OCI-LY3 (cell line): Measurements from ENCODE around the gene CIAO2B.

Experiments used
- H2AFZ ChIP-seq: fragments of 200-600, 300-600 bp; shearing (Covaris generic); 2 replicates; pipeline ENCODE4 v1.6.0; 2014; ENCODE audit warnings: antibody characterized with exemption, low read depth, low read length
- H3K27ac ChIP-seq: fragments of 200-600, 300-600 bp; sonication (generic); 2 replicates; pipeline ENCODE4 v1.5.1; 2014; ENCODE audit warnings: mild to moderate bottlenecking, low read length, moderate library complexity, mixed read lengths
- H3K27me3 ChIP-seq: fragments of 200-600, 300-600 bp; sonication (generic); 2 replicates; pipeline ENCODE4 v1.6.1; 2014; ENCODE audit warnings: low read depth, low read length, mixed read lengths
- H3K36me3 ChIP-seq: fragments of 200-600, 300-600 bp; sonication (generic); replicated peaks from 2 replicates; pipeline ENCODE3; 2014; ENCODE audit warnings: low read depth, low read length, mixed read lengths
- H3K4me1 ChIP-seq: fragments of 300-600, 200-600 bp; sonication (generic); 2 replicates; pipeline ENCODE4 v1.6.1; 2014; ENCODE audit warnings: low read length, mixed read lengths
- H3K4me2 ChIP-seq: fragments of 200-600, 300-600 bp; sonication (generic); 2 replicates; pipeline ENCODE4 v1.6.1; 2014; ENCODE audit warnings: low read length, mixed read lengths
- H3K4me3 ChIP-seq: fragments of 300-600, 200-600 bp; sonication (generic); 2 replicates; pipeline ENCODE4 v1.5.1; 2014; ENCODE audit warnings: antibody characterized with exemption, mild to moderate bottlenecking, low read length, moderate library complexity
- H3K79me2 ChIP-seq: fragments of 300-600, 200-600 bp; shearing (Covaris generic); 2 replicates; pipeline ENCODE4 v1.6.1; 2014; ENCODE audit warnings: mild to moderate bottlenecking, low read length, mixed read lengths
- H3K9ac ChIP-seq: fragments of 300-600, 200-600 bp; shearing (Covaris generic); 2 replicates; pipeline ENCODE4 v1.6.0; 2014; ENCODE audit warnings: mild to moderate bottlenecking, low read length, moderate library complexity
- H3K9me3 ChIP-seq: fragments of 200-600, 300-600 bp; shearing (Covaris generic); 2 replicates; pipeline ENCODE4 v1.6.1; 2014; ENCODE audit warnings: low read length, mixed read lengths; ENCODE audit not compliant: insufficient read depth
- H4K20me1 ChIP-seq: fragments of 200-600, 300-600 bp; sonication (generic); 2 replicates; pipeline ENCODE4 v1.6.1; 2016; ENCODE audit warnings: low read length, mixed read lengths; ENCODE audit not compliant: insufficient read depth
- CTCF ChIP-seq: fragments of 200-600, 300-600 bp; sonication (generic); IDR thresholded peaks from 2 replicates; pipeline ENCODE4 v1.5.1; 2014; ENCODE audit warnings: antibody characterized with exemption, low read length, low read depth
- EZH2phosphoT487 ChIP-seq: fragments of 200-600 bp; shearing (Covaris generic); IDR thresholded peaks from 2 replicates; pipeline ENCODE4 v1.6.1; 2018; ENCODE audit warnings: antibody characterized with exemption, mixed run types, low read depth

The CIAO2B gene

DNA sequence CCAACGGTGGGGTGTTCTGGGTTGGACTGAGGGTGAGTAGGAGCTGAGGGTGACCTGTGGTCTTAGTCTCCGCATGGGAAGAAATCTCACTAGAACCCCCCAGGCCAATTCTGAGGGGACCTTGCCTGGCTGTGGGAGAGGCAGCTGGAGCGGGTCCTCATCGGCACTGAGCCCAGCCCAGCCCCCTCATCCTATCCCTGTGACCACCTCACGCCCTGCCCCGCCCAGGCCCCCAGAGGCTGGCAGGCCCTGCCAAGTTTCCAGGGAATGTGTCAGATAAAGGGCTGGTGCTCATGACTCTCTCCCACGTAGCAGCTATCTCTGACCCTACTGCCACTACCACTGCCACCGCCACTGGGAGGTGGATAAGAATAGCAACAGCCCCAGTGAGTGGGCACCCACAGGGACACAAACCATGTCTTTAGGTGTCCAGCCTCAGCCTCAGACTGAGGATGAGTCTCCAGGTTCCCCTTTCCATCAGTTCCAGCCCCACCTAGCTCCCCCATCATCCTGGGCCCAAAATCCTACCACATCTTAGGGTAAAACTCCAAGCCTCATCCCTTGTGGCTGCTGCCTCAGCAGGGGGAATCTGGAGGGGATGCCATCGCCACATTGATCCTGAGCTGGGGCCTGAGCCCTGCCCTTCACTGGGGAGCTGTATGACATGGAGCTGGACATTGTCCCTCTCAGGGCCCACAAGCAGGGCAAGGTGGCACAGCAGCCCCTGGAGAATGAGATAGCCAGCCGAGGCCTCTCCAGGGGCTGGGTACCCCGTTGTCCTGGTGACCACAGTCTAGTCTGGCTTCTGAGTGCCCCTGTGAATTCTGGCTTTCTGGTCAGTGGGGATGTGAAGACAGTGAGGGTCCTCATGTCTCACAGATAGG lies 30.4 kb downstream of the CIAO2B start:
- H3K27me3 ChIP-seq = no peaks in the 10 kb centered on the region; the same call in 1 of the 2 replicates
- H3K4me3 ChIP-seq = no peak overlapping the region
- no peak overlapping the region for H3K9ac ChIP-seq
- TF ChIP-seq CTCF (no peak), EZH2phosphoT487 (no peak)
- no peaks in the 10 kb centered on the region for H4K20me1 ChIP-seq
- H2AFZ ChIP-seq = no peak overlapping the region
- H3K4me1 ChIP-seq = no peaks in the 10 kb centered on the region
- H3K9me3 ChIP-seq = no peaks in the 10 kb centered on the region
- no peak overlapping the region for H3K4me2 ChIP-seq
- H3K79me2 ChIP-seq = no peaks in the 10 kb centered on the region
- H3K27ac ChIP-seq = no peak overlapping the region
- H3K36me3 ChIP-seq = no peaks in the 10 kb centered on the region

DNA sequence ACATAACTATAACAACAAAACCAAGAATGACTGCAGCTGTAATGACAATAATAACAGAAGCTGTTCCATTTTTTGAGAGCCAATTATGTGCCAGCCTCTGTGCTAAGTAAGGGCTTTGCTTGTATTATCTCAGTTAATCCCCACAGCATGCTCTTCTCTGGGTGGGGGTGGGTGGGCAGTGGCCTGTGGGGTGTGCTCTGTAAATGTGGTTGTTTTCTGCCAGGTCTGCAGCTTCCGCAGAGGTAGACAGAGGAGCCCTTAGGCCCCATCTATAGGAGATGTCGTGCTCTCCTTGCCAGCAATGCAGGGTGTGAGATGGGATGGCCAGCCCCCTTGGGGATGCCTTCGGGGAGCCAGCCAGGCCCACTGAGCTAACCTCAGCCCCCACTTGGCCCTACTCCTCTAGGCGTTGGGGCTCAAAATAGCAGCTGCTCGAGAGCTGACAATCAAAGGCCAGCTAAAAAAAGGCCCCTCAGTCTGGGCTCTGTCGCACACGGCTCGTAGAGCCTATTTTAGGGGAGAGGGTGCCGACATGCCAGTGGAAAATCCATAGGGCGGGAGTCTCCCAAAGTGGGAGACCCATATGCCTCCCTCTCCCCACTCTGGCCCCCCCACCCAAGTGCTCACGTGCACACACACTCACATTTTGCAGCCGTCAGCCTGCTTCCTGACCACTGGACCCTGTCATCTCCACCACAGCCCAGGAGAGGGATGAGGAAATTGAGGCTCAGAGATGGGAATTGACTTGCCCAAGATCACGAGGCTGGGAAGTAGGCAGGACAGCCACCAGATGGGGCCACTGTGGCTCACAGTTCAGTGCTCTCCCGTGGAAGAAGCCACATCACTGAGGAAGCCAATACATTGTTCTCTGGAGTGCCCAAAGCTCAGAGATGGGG lies 31.3 kb downstream of the CIAO2B start:
- H3K4me2 ChIP-seq = no peak overlapping the region
- H3K9ac ChIP-seq = no peak overlapping the region
- no peak overlapping the region for H2AFZ ChIP-seq
- H3K27ac ChIP-seq = no peak overlapping the region
- no peaks in the 10 kb centered on the region for H3K9me3 ChIP-seq
- no peaks in the 10 kb centered on the region; the same call in 1 of the 2 replicates for H3K27me3 ChIP-seq
- no peaks in the 10 kb centered on the region for H3K4me1 ChIP-seq
- H3K4me3 ChIP-seq = no peak overlapping the region
- no peaks in the 10 kb centered on the region for H3K36me3 ChIP-seq
- TF ChIP-seq CTCF (no peak), EZH2phosphoT487 (no peak)
- H4K20me1 ChIP-seq = no peaks in the 10 kb centered on the region
- H3K79me2 ChIP-seq = no peaks in the 10 kb centered on the region

GRCh38 chr16:66901626-66902025 lies 32.6 kb downstream of the CIAO2B start:
- no peak for TF ChIP-seq CTCF
- no peak for TF ChIP-seq EZH2phosphoT487

More at GRCh38 chr16:66901626-66902025, 32.6 kb downstream of the CIAO2B start:
- no peaks in the 10 kb centered on the region for H3K27me3 ChIP-seq
- no peak overlapping the region for H3K27ac ChIP-seq
- H2AFZ ChIP-seq = no peak overlapping the region
- no peaks in the 10 kb centered on the region for H3K9me3 ChIP-seq
- H4K20me1 ChIP-seq = no peaks in the 10 kb centered on the region
- no peaks in the 10 kb centered on the region for H3K79me2 ChIP-seq
- no peaks in the 10 kb centered on the region for H3K36me3 ChIP-seq
- no peak overlapping the region for H3K9ac ChIP-seq
- no peak overlapping the region for H3K4me3 ChIP-seq
- no peaks in the 10 kb centered on the region for H3K4me1 ChIP-seq
- no peak overlapping the region for H3K4me2 ChIP-seq
